HG02571 (cell line): ENCODE data around the gene MCCC1.
A peak's percentile ranks its signal among the peaks of the same experiment; 100 is the strongest.
"Not testable (repeated sequence)": the region's sequence is repeated elsewhere in the genome, so short reads cannot be mapped to it uniquely, and the experiment has no call there.

Experiments
- ATAC-seq: cut with Tn5 transposase; IDR thresholded peaks from one replicate; pipeline ENCODE4 v1.9.1; 2021; ENCODE audit warnings: mild to moderate bottlenecking, moderate library complexity; ENCODE audit not compliant: unreplicated experiment

The MCCC1 gene

DNA sequence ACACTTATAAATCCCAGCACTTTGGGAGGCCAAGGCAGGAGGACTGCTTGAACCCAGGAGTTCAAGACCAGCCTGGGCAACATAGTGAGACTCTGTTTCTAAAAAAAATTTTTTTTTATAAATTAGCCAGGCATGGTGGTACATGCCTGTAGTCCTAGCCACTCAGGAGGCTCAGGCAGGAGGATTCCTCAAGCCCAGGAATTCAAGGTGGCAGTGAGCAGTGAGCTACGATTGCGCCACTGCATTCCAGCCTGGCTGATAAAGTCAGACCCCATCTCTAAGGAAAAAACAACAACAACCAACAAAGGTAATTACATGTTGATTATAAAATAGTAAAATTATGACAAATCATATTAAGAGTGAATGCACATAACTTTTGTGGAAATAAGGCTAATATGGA is 40.9 kb downstream of the MCCC1 start:
- no peak for ATAC-seq

DNA sequence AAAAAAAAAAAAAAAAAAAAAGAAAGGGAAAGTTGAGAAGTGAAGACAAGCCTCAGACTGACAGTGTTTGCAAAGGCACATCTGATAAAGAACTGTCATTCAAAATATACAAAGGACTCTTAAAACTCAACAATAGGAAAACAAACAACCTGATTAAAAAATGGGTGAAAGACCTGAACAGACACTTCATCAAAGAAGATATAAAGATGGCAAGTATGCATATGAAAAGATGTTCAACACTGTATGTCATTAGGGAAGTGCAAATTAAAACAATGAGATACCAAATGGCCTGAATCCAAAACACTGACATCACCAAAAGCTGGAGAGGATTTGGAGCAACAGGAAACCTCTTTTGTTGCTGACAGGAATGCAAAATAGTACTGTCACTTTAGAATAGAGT is 48.6 kb downstream of the MCCC1 start:
- no peak for ATAC-seq

DNA sequence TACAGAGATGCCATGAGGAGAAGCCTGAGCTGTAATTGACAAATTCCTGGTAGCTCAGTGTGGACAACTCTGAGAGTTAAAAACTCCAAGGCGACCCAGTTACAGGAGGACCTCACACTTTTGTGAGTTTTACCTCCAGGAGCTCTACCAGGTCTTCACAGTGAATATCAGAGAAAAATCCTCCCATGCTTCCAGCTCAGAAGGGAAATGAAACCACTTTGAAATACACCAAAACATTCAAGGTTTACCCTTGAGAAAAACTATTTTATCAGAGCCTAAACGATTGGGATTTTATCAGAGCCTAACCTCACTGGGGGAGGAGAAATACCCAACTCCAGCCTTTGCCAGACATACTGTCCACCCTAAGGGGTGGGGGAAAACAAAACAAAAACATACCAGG is 52.4 kb downstream of the MCCC1 start:
- no peak for ATAC-seq

DNA sequence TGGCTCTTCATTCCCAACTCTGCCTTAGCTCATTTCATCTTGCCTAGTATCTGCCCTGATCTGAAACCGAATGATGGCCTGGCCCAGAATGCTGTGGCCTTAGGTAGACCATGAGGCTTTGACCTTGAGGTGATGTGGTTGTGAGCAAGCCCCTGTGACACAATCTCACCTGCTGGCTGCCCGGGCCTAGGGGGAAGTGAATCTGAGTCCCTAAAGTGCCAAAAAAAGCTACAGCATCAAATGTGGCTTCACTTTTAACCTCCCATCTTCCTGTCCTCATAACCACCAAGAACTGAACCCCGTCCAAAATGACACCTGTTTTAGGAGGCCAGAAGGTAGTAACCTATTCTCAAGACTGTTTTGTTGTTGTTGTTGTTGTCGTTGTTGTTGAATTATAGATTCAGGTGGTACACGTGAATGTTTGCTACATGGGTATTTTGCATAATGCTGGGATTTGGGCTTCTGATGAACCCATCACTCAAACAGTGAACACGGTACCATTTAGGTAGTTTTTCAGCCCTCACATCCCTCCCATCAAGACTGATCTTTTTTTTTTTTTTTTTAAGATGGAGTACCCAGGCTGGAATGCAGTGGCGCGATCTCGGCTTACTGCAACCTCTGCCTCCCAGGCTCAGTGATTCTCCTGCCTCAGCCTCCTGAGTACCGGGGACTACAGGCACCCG is 54.6 kb downstream of the MCCC1 start:
- ATAC-seq, result peak; percentile 98

DNA sequence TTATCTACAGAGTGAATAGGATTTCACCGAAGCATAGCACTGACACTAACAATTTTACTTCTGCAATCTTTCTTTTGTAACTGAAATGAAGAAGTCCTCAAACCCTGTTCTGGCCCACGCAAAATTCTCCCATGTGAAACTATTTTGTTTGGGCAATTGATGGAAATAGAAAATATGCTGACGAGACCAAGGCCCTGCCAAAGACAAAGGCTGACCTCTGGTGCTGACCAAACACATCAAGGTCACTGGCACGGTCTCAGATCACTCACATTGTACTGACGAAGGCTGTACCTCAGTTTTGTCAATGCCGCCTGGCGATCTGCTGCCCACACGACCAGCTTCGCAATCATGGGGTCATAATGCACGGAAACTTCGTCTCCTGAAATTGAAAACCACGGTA is 60.5 kb downstream of the MCCC1 start:
- no peak for ATAC-seq

DNA sequence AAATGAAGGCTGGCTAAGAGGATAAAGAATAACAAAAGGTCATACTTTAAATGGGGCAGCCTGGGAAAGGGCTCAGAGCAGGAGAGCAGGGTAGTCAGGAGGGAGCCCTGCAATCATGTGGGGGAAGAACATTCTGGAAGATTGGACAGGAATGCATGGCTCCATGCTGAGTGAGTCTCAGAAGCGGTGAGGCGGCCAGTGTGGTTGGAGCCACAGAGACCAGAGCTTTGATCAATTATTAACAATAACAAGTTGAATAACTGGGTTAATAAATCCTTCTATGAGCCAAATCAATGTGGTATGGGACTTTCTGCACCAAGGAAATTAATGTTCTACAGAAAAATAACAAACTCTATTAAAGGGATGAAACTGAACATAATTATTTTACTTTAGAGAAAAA is 61.1 kb downstream of the MCCC1 start:
- ATAC-seq, result no peak

DNA sequence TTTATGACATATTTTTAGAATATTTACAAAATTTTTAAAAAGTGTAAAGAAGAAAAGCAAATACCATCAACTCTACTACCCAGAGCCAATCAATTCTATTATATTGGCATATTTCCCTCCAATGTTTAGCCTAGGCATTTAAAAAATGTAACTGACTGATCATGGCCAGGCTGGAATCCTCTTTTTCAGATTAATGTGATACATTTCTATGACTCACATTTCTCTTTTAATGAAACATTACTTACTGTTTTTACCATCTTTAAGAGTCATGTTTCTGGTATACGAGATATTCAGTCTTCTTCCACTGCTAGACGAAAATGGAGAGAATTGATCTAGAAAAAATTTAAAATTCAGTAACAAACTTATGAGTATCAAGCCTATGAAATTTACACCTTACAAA is 65.5 kb downstream of the MCCC1 start:
- no peak for ATAC-seq

DNA sequence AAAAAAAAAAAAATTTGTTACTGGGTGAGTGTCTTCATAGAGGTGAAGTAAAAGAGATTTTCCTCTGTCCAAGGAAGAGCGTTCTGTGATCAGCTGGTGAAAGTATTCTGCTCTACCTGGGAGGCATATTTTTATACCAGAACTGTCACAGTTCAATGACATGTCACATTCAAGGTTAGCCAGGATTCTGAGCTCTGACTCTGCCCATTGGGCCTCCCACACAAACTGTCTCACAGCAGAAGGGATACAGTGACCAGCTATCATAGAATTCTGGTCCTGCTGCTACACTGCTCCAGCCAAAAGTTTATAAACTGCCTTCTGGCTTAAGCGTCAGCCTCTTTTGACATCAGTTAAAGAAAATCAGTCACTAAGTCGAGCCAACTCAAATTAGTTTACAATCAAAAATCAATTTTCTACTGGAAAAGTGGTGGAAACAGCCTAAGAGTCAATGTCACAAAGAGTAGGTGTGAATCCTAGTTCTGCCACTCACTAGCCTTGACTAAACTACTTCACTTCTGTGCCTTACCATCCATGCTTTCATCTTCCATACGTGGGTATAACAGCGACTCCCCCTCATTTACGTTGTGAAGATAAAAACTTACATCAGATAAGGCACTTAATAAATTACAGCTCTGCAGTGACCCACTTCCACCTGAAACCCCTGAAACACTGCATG is 66.3 kb downstream of the MCCC1 start:
- ATAC-seq, result no peak

DNA sequence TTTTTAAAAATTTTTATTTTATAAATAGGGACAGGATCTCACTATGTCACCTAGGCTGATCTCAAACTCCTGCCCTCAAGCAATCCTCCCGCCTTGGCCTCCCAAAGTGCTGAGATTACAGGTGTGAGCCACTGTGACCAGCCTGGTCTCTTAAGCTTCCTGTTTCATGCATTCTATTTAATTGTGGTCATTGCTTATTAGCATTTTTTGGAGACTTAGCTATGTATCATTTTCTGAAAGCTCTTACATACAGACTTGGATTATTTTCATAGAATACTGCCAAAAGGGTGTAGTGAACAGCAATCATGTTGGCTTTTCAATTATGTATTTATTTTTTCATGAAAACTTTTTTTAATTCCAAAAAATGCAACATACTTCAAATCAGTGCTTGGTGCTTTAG is 67.5 kb downstream of the MCCC1 start:
- no peak for ATAC-seq

DNA sequence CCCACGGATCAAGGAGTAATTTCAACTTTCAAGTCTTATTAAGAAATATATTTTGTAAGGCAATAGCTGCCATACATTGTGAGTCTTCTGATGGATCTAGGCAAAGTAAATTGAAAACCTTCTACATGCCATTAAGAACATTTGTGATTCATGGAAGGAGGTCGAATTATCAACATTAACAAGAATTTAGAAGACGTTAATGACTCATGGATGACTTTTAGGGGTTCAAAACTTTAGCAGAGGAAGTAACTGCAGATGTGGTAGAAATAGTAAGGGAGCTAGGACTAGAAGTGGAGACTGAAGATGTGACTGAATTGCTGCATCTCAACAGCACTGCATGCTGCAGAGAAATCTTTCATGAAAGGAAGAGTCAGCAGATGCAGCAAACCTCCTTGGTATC is 70.9 kb downstream of the MCCC1 start:
- ATAC-seq, result no peak

DNA sequence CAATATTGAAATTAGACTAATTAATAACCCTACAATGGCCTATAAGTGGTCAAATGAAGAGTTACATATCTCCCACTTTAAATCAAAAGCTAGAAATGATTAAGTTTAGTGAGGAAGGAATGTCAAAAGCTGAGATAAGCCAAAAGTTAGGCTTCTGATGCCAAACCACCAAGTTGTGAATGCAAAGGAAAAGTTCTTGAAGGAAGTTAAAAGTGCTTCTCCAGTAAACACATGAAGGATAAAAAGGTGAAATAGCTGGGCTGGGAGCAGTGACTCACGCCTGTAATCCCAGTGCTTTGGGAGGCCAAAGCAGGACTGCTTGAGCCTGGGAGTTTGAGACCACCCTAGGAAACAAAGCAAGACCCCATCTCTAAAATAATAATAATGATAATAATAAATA is 72.0 kb downstream of the MCCC1 start:
- no peak for ATAC-seq

DNA sequence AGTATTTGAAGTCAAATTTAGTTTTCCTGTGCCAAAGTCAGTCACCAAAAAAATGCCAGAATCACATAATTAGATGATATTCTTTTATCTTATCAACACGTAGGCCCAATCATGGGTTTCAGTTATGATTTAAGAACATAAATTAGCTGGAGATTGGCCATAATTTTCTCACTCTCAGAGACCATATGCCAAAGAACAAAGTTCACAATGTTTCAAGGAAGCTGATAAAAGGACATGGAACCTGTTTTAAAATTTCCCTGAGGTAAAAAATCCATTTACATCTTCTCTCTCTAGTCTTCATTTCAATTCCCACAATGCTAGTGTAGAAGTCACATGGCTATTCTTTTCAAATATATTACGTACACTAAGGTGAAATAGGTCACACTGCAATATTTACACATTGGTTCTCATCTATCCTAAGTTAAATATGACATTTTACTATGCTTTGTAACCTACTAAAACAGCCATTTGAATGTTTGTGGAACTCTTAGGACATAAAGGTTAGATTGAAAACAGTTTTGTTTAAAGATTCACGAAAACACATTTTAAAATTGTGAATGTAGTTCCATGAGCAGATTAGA is 76.3 kb downstream of the MCCC1 start:
- ATAC-seq, result no peak

DNA sequence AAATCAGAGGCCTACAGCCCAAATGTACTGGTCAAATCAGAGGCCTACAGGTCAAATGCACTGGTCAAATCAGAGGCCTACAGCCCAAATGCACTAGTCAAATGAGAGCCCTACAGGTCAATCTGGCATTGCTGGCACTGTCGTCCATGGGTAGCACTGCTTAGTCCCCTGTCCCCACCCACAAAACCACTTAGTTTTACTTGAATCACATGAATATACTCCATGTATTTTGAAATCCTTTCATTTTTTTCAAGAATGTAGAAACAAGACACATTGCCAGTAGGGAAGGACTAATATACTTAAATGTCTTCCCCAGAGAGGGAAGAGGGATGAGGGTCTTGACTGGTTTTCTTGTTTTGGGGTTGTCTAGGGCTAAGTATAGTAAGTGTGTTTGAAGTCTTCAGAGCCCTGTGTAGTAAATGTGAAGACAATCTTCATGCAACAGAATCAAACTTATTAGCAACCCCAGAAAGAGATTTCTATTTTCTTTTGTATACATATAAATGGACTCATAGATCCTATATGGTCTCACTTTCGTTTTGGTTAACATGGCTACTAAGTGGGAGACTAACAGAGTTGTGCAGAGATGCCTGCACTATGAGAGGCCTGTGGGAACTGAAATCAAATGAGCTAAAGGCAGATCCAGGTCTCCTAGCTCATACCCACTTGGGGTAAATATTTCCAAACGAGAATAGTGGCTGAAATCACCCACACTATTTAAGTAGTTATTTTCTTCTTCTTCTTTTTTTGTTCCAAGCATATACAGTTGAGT is 80.7 kb downstream of the MCCC1 start:
- ATAC-seq, result no peak

DNA sequence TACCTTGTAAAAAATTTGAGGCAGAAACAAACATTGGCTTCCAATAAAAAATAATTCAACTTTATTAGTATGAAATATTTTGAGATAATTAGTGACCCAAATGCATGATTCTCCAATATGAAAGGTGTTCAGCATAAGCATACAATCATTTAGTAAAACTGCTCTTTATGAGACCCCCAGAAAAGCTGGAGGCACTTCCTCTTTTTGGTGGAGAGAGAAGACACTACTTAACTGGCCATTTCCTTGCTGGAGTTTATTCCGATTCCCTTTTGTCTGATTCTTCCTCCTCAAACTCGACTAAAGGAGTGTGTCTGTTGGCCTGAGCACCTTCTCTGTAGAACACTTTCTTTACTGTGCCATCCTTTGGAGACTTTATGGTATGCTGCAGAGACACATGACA is 84.1 kb downstream of the MCCC1 start:
- no peak for ATAC-seq

DNA sequence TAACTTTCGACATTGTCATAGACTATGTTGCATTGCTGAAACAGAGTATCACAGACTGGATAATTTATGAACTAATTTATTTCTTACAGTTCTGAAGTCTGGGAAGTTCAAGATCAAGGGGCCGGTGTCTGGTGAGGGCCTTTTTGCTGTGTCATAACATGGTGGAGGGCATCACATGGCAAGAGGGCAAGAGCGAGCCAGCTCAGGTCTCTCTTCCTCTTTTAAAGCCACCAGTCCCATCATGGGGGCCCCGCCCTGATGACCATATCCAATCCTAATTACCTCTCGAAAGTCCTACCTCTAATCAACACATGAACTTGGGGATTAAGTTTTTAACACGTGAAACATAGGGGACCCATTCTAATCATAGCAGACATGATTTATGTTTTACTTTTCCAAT is 85.4 kb downstream of the MCCC1 start:
- ATAC-seq, result no peak

DNA sequence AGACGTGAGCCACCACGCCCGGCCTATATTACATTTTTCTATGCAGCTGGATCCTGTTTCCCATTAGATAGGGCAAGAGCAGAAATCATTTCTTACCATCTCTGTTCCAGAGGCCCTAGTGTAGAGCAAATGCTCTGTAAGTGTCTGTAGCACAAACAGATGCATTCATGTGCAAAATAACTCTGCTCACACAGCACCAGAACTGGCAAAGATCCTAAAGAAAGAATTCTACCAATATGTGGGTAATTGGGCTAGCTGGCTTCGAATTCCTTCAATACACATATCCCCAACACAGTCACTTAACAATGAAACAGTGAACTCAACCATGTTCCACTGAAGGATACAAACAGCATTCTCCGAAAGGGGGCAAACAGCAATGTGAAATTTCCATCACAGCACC is 86.2 kb downstream of the MCCC1 start:
- ATAC-seq, result no peak

DNA sequence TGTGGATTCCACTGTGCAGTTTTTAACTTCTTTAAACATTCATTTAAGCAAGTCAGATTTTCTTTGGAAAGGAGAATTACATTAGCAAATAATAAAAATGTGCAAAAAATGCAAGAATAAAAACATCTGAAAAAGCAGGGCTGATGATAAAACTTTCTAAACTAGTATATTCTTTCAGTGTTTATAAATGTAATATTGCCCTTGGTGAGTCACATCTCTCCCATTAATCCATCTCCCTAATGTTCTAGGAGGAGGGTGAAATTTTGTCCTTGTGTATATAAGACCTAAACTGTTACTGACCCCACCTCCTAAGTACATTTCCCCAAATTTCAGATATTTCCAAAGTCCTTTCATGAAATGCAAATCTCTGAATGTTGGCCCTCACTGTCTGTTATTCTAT is 90.5 kb downstream of the MCCC1 start:
- ATAC-seq, result no peak

DNA sequence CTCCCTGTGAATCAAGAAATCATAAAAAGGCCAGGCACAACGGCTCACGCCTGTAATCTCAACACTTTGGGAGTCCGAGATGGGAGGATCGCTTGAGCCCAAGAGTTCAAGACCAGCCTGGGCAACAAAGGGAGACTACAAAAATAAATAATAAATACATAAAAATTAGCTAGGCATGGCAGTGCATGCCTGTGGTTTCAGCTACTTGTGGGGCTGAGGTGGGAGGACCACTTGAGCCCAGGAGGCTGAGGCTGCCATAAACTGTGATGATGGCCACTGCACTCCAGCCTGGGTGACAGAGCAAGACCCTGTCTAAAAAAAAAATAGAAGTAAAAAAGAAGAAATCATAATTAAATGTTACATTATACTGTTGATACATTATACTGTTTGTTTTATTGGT is 91.0 kb downstream of the MCCC1 start:
- no peak for ATAC-seq

DNA sequence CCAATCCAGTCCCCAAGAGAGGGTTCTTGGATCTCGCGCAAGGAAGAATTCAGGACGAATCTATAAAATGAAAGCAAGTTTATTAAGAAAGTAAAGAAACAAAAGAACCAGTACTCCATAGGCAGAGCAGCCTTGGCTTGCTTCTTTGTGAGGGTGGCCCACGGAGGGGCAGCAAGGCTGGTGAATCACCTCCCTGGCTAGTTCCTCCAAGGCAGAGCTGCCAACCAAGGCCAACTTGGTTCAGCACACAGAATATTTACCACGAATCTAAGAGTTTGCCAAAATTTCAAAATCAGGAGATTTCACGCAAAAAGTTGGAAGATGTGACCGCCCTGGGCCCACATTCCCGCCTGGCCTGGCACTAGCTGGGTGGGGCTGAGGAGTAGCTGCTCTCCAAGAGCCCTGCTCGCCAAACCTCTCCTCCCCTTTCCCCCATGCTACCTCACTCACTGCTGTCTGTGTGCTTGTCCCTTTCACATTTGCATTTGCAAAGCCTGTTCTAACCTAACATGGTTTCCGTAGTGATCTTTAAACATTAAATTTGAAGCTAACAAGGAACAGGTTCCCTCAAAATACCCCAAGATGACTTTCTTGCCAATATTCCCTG is 92.8 kb downstream of the MCCC1 start:
- no peak for ATAC-seq

DNA sequence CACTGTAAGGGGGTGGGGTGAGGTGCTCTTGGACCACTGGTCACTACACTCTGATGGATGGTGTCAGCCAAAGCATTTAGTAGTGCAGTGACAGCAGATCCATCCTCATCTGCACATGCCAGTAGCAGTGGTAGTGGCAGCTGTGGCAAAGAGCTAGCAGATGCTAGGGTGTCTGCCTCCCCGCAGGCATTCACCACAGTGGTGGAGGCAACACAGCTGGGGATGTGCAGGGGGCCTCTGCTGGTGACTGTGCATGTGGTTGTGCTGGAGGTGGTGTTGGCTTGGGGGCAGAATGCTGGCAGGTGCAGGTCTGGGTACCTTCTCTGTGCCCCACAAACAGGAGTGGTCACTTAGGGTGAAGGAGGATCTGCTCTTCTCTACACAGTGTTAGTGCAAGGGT is 99.5 kb downstream of the MCCC1 start:
- ATAC-seq, result no peak

DNA sequence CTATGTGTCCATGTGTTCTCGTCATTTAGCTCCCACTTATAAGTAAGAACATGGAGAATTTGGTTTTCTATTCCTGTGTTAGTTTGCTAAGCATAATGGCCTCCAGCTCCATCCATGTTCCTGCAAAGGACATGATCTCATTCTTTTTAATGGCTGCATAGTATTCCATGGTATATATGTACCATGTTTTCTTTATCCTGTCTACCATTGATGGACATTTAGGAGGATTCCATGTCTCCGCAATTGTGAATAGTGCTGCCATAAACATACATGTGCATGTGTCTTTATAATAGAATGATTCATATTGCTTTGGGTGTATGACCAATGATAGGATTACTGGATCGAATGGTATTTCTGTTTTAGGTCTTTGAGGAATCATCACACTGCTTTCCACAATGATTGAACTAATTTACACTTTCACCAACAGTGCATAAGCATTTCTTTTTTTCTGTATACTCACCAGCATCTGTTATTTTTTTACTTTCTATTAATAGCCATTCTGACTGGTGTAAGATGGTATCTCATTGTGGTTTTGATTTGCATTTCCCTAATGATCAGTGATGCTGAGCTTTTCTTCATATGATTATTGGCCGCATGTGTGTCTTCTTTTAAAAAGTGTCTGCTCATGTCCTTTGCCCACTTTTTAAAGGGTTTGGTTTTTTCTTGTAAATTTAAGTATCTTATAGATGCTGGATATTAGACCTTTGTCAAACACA is 105.7 kb downstream of the MCCC1 start:
- not testable (repeated sequence) for ATAC-seq
